GM12878 (cell line): ENCODE results near the gene RPRD1B. TPM values are rescaled to one million over a fixed set of nuclear protein-coding genes. Genes with fewer than 3 reads are reported as not detected.

Experiments used
- ATAC-seq: fragments of 200-7000 bp; cut with Tn5 transposase; 3 replicates; pipeline ENCODE4 v1.9.1; 2020; ENCODE audit warnings: mild to moderate bottlenecking, moderate library complexity
- BruUV-seq: library from RNA; stranded (reverse); fragments of 400-500 nt; replicated peaks from 2 replicates; lab custom pipeline; 2021; lab: Mats Ljungman, UMichigan
- CTCF ChIA-PET: fragments of 300-600 bp; sonication (Branson Sonifier 250); formaldehyde crosslinking; extraction: SDS; loops from one replicate; lab custom pipeline; 2021; ENCODE audit warnings: inconsistent platforms; lab: Yijun Ruan, JAX
- POLR2A ChIA-PET: fragments of 350-600 bp; formaldehyde crosslinking; extraction: SDS; loops from one replicate; lab custom pipeline; 2021; ENCODE audit warnings: inconsistent platforms; lab: Charles Lee
- RAD21 ChIA-PET: fragments of 300-600 bp; sonication (Branson Sonifier 250); formaldehyde crosslinking; loops from one replicate; lab custom pipeline; 2023; ENCODE audit warnings: antibody characterized with exemption; ENCODE audit not compliant: unreplicated experiment; lab: Charles Lee
- SMC1A ChIA-PET: fragments of 300-600 bp; sonication (Branson Sonifier 250); formaldehyde crosslinking; loops from one replicate; lab custom pipeline; 2023; ENCODE audit not compliant: unreplicated experiment, uncharacterized antibody; lab: Charles Lee
- DNase-seq: peaks from one replicate; pipeline ENCODE4 v3.0.0-alpha.2; 2011; ENCODE audit warnings: low read depth, low spot score
- FAIRE-seq: peaks from 3 replicates; lab custom pipeline; 2011; peaks lifted over from hg19 to GRCh38; lab: Jason Lieb, UNC
- H2AFZ ChIP-seq: 2 replicates; pipeline ENCODE4 v1.6.0; 2011; ENCODE audit warnings: low read depth, low read length, control low read depth; ENCODE audit not compliant: control insufficient read depth
- H3K27ac ChIP-seq: 2 replicates; pipeline ENCODE4 v1.5.1; 2011; ENCODE audit warnings: control low read depth; ENCODE audit not compliant: control insufficient read depth, insufficient read depth
- H3K27me3 ChIP-seq, 2 experiments: replicated peaks in 1 of 2; 2 replicates each; pipeline versions ENCODE4 v1.6.0 to v1.6.1; 2011; ENCODE audit warnings: low read length in 1 of 2; ENCODE audit not compliant: control insufficient read depth in 2 of 2, insufficient read depth in 2 of 2
- H3K36me3 ChIP-seq, 2 experiments: 2 replicates each; pipeline ENCODE4 v1.5.1; 2011; ENCODE audit warnings: low read length in 1 of 2; ENCODE audit not compliant: control insufficient read depth in 2 of 2, insufficient read depth in 2 of 2
- H3K4me1 ChIP-seq: 2 replicates; pipeline ENCODE4 v1.6.1; 2011; ENCODE audit warnings: mild to moderate bottlenecking, low read length, moderate library complexity, mixed read lengths; ENCODE audit not compliant: control insufficient read depth, insufficient read depth
- H3K4me2 ChIP-seq: 2 replicates; pipeline ENCODE4 v1.6.0; 2011; ENCODE audit warnings: control low read depth; ENCODE audit not compliant: control insufficient read depth, insufficient read depth
- H3K4me3 ChIP-seq: fragments of 200-600 bp; sonication (generic); 2 replicates; pipeline ENCODE4 v1.5.1; 2016
- H3K79me2 ChIP-seq: 2 replicates; pipeline ENCODE4 v1.6.0; 2011; ENCODE audit warnings: low read length; ENCODE audit not compliant: control insufficient read depth, insufficient read depth
- H3K9ac ChIP-seq: 2 replicates; pipeline ENCODE4 v1.8.0; 2011; ENCODE audit warnings: low read length, control low read depth, mixed read lengths; ENCODE audit not compliant: control insufficient read depth, insufficient read depth
- H3K9me3 ChIP-seq: replicated peaks from 3 replicates; pipeline ENCODE4 v1.5.1; 2011; ENCODE audit warnings: mild to moderate bottlenecking, low read length; ENCODE audit not compliant: control insufficient read depth, insufficient read depth
- H4K20me1 ChIP-seq: 2 replicates; pipeline ENCODE4 v1.6.0; 2011; ENCODE audit not compliant: control insufficient read depth, insufficient read depth
- BACH1 ChIP-seq: fragments of 450-650 bp; IDR thresholded peaks from 2 replicates; pipeline ENCODE4 v1.6.1; 2017; ENCODE audit warnings: mild to moderate bottlenecking, borderline replicate concordance
- CHD4 ChIP-seq: fragments of 200-600 bp; sonication (generic); IDR thresholded peaks from 2 replicates; pipeline ENCODE4 v1.6.1; 2016; ENCODE audit warnings: mild to moderate bottlenecking
- CREB1 ChIP-seq: IDR thresholded peaks from 2 replicates; pipeline ENCODE4 v1.6.1; 2012; ENCODE audit warnings: low read depth, mild to moderate bottlenecking, inconsistent platforms
- GABPA ChIP-seq: IDR thresholded peaks from 2 replicates; pipeline ENCODE4 v1.6.1; 2014; ENCODE audit warnings: antibody characterized with exemption, low read depth, mild to moderate bottlenecking, inconsistent platforms
- HDGF ChIP-seq: fragments of 450-650 bp; IDR thresholded peaks from 2 replicates; pipeline ENCODE4 v1.6.1; 2016; ENCODE audit warnings: antibody characterized with exemption
- IKZF2 ChIP-seq, 2 experiments: fragments of 450-650 bp; IDR thresholded peaks; 2 replicates each; pipeline ENCODE4 v1.6.1; 2017; ENCODE audit warnings: mild to moderate bottlenecking in 2 of 2, moderate library complexity in 2 of 2
- MTA2 ChIP-seq: fragments of 450-650 bp; IDR thresholded peaks from 2 replicates; pipeline ENCODE4 v1.6.1; 2016; ENCODE audit warnings: low read depth, mild to moderate bottlenecking, moderate library complexity
- NFIC ChIP-seq: IDR thresholded peaks from 2 replicates; pipeline ENCODE4 v1.6.1; 2012; ENCODE audit warnings: low read depth, mild to moderate bottlenecking, inconsistent platforms, low read length, moderate library complexity
- NR2C1 ChIP-seq: fragments of 450-650 bp; IDR thresholded peaks from 2 replicates; pipeline ENCODE4 v1.6.1; 2017; ENCODE audit warnings: antibody characterized with exemption, mild to moderate bottlenecking, moderate library complexity
- POU2F2 ChIP-seq: IDR thresholded peaks from 3 replicates; pipeline ENCODE4 v1.6.1; 2011; ENCODE audit warnings: low read depth, mild to moderate bottlenecking, low read length, borderline replicate concordance
- RELA ChIP-seq: fragments of 450-650 bp; IDR thresholded peaks from 2 replicates; pipeline ENCODE4 v1.8.0; 2014; ENCODE audit warnings: borderline replicate concordance; ENCODE audit not compliant: partially characterized antibody
- SMAD5 ChIP-seq: IDR thresholded peaks from 2 replicates; pipeline ENCODE4 v1.6.1; 2016; ENCODE audit warnings: antibody characterized with exemption, low read depth
- SUZ12 ChIP-seq: fragments of 200-600 bp; sonication (generic); IDR thresholded peaks from one replicate; pipeline ENCODE4 v1.6.1; 2018; ENCODE audit warnings: antibody characterized with exemption, mild to moderate bottlenecking; ENCODE audit not compliant: unreplicated experiment
- ZBTB11 ChIP-seq: fragments of 450-650 bp; formaldehyde crosslinking; IDR thresholded peaks from 2 replicates; pipeline ENCODE4 v1.5.0; 2022; ENCODE audit warnings: mild to moderate bottlenecking, missing genetic modification characterization
- WGBS: methylation state at CpG from one replicate; pipeline ENCODE4 v1.1.6; 2016; ENCODE audit warnings: low lambda C conversion rate; ENCODE audit not compliant: insufficient replicate concordance, insufficient coverage; ENCODE audit errors: missing lambda C conversion rate; 5-methylcytosine and 5-hydroxymethylcytosine counted together
- in situ Hi-C: fragments of 300-500 bp; cut with MboI; formaldehyde crosslinking; loops from 9 replicates; pipeline ENCODE4 v1.14.3; 2018; ENCODE audit warnings: mixed read lengths
- intact Hi-C: fragments of 100-400 bp; cut with micrococcal nuclease; formaldehyde crosslinking; loops from one replicate; pipeline ENCODE4 v1.14.2; 2022; ENCODE audit not compliant: unreplicated experiment
- polyA plus RNA-seq, 11 experiments: library from polyadenylated mRNA; depleted of rRNA in 4 of 11; unstranded in 6 of 11; stranded (reverse) in 5 of 11; fragments of >200 nt; fragmentation: Nextera tagmentation in 4 of 11; fragmentation: Illumina TruSeq in 1 of 11; extraction: Ambion mirVana in 4 of 11; extraction: Trizol in 1 of 11; gene quantifications; 1 replicate in 1 of 11; 2 replicates in 10 of 11; pipeline versions ENCODE4 v1.2.1 to v1.2.3, GENCODE V29; 2011 to 2016; ENCODE audit warnings: inconsistent platforms in 2 of 11, missing spikeins in 2 of 11, low read depth in 1 of 11
- total RNA-seq, 4 experiments: library from RNA; depleted of rRNA in 3 of 4; stranded (reverse); fragments of >200 nt in 3 of 4; fragmentation: Illumina TruSeq in 1 of 4; extraction: Trizol in 1 of 4; gene quantifications; 2 replicates each; pipeline versions ENCODE4 v1.2.1 to v1.2.3, GENCODE V29; 2013 to 2021

RPRD1B gene
- total and polyA plus RNA-seq, 10 of the 15 experiments (the other 5 are each of a cell fraction or from before 2014, with no cell fraction given) = 5.2 to 40.2 (median 30.0) TPM

- H3K27ac ChIP-seq = no peak overlapping the region
- CTCF ChIA-PET = interaction anchor here (1.7 kb wide), 1 partner anchor 63 kb away, joined by 4 read pairs; no protein-coding TSS in a partner anchor
- H3K9ac ChIP-seq = no peak overlapping the region
- H3K36me3 ChIP-seq = no peaks in the 10 kb centered on the region
- WGBS = 65% methylated on average over 14 of the region's 14 CpGs
- no peak for DNase-seq
- SMC1A ChIA-PET = no interaction called here
- no peak overlapping the region for H3K4me2 ChIP-seq
- H4K20me1 ChIP-seq = no peaks in the 10 kb centered on the region
- no peak for TF ChIP-seq NFIC
- no peak for TF ChIP-seq NR2C1
- TF ChIP-seq ZBTB11 (CRISPR knock-in tag) = no peak
- TF ChIP-seq SMAD5 = no peak
- no peak for TF ChIP-seq RELA
- no peak for TF ChIP-seq HDGF
- TF ChIP-seq GABPA = no peak
- TF ChIP-seq CHD4 = no peak
- TF ChIP-seq MTA2 = no peak
- TF ChIP-seq BACH1 = no peak
- TF ChIP-seq CREB1 = no peak
- no peak for TF ChIP-seq IKZF2 (IDR thresholded peaks at IDR 0.05)
- TF ChIP-seq POU2F2 = no peak
- TF ChIP-seq SUZ12 = no peak
- ATAC-seq = no peak
- in situ Hi-C loops = no loop called here
- POLR2A ChIA-PET = no interaction called here
- H3K27me3 ChIP-seq = no peaks in the 10 kb centered on the region; a peak in 1 of 4 replicates
- RAD21 ChIA-PET = no interaction called here
- no peaks in the 10 kb centered on the region for H3K79me2 ChIP-seq
- H3K9me3 ChIP-seq = no peaks in the 10 kb centered on the region
- H2AFZ ChIP-seq = no peak overlapping the region
- H3K4me1 ChIP-seq = no peaks in the 10 kb centered on the region
- H3K4me3 ChIP-seq = no peak overlapping the region
- no peak for FAIRE-seq
- intact Hi-C loops = no loop called here
- no TSS peak for BruUV-seq
Observed at GRCh38 chr20:38136421-38137245, 103.1 kb downstream of the RPRD1B start.
